Kidney epithelial cell (primary cell): ENCODE data around the gene MROH9. TPM values are rescaled to one million over a fixed set of nuclear protein-coding genes. Genes with fewer than 3 reads are reported as not detected.

Experiments
- DNase-seq: peaks from one replicate; pipeline ENCODE4 v3.0.0-alpha.2; 2010; ENCODE audit warnings: low read depth
- H3K27me3 ChIP-seq: 2 replicates; pipeline ENCODE4 v1.6.0; 2011; ENCODE audit warnings: low read length; ENCODE audit not compliant: control insufficient read depth, insufficient read depth
- H3K36me3 ChIP-seq: 2 replicates; pipeline ENCODE4 v1.5.1; 2011; ENCODE audit warnings: low read length; ENCODE audit not compliant: control insufficient read depth, insufficient read depth
- H3K4me3 ChIP-seq: 2 replicates; pipeline ENCODE4 v1.5.1; 2011; ENCODE audit warnings: low read depth, mild to moderate bottlenecking, control low read depth, low read length
- CTCF ChIP-seq: IDR thresholded peaks from 2 replicates; pipeline ENCODE4 v1.5.1; 2011; ENCODE audit warnings: mild to moderate bottlenecking, moderate library complexity, low read length, control low read depth, inconsistent platforms; ENCODE audit not compliant: insufficient read depth, poor library complexity, severe bottlenecking
- total RNA-seq: library from RNA; depleted of rRNA; stranded (reverse); fragments of >200 nt; gene quantifications from 2 replicates; pipeline ENCODE4 v1.2.3, GENCODE V29; 2015

The MROH9 gene
- total RNA-seq, 1 donor from 2014 or later: not detected

- no peak for TF ChIP-seq CTCF
- no peaks in the 10 kb centered on the region for H3K36me3 ChIP-seq
- no peaks in the 10 kb centered on the region for H3K27me3 ChIP-seq
- DNase-seq: no peak
- no peak overlapping the region for H3K4me3 ChIP-seq
Observed at GRCh38 chr1:171037626-171038025, 102.3 kb downstream of the MROH9 start.

- TF ChIP-seq CTCF: no peak
- no peak overlapping the region for H3K4me3 ChIP-seq
- H3K27me3 ChIP-seq: no peaks in the 10 kb centered on the region
- no peaks in the 10 kb centered on the region for H3K36me3 ChIP-seq
- no peak for DNase-seq
Observed at GRCh38 chr1:171038284-171038683, 103.0 kb downstream of the MROH9 start.

GRCh38 chr1:171048014-171048413 lies 112.7 kb downstream of the MROH9 start:
- Histone ChIP-seq H3K27me3 (no peaks in the 10 kb centered on the region), H3K36me3 (no peaks in the 10 kb centered on the region), H3K4me3 (no peak overlapping the region)
- no peak for DNase-seq
- TF ChIP-seq CTCF: no peak

- Histone ChIP-seq H3K27me3 (no peaks in the 10 kb centered on the region), H3K4me3 (no peak overlapping the region), H3K36me3 (no peaks in the 10 kb centered on the region)
- DNase-seq: no peak
- no peak for TF ChIP-seq CTCF
Observed at GRCh38 chr1:171052977-171053376, 117.6 kb downstream of the MROH9 start.

- no peak overlapping the region for H3K4me3 ChIP-seq
- no peak for DNase-seq
- no peaks in the 10 kb centered on the region for H3K27me3 ChIP-seq
- no peaks in the 10 kb centered on the region for H3K36me3 ChIP-seq
- TF ChIP-seq CTCF: no peak
Observed at GRCh38 chr1:171055966-171056643, 120.8 kb downstream of the MROH9 start.

- TF ChIP-seq CTCF: no peak
Observed at GRCh38 chr1:171061425-171062143, 126.2 kb downstream of the MROH9 start.

More at GRCh38 chr1:171061425-171062143, 126.2 kb downstream of the MROH9 start:
- no peak overlapping the region for H3K4me3 ChIP-seq
- H3K36me3 ChIP-seq: no peaks in the 10 kb centered on the region
- no peak for DNase-seq
- no peaks in the 10 kb centered on the region for H3K27me3 ChIP-seq
